AG08395 (cell line): Measurements from ENCODE around the gene PRUNE2.

Experiments used
- DNase-seq: peaks from one replicate; pipeline ENCODE4 v3.0.0; 2012; ENCODE audit warnings: mixed read lengths, low spot score

The PRUNE2 gene

GRCh38 chr9:76657265-76657664 is 248.6 kb downstream of the PRUNE2 start:
- DNase-seq = no peak

- no peak for DNase-seq
Observed at GRCh38 chr9:76655971-76656370, 249.9 kb downstream of the PRUNE2 start.

- DNase-seq = peak; percentile 7
Observed at GRCh38 chr9:76655121-76655541, 250.8 kb downstream of the PRUNE2 start.

GRCh38 chr9:76654575-76654974 is 251.3 kb downstream of the PRUNE2 start:
- peak; percentile 82 for DNase-seq

- peak; percentile 12 for DNase-seq
Observed at GRCh38 chr9:76654051-76654461, 251.9 kb downstream of the PRUNE2 start.

- no peak for DNase-seq
Observed at GRCh38 chr9:76652894-76653293, 253.0 kb downstream of the PRUNE2 start.

GRCh38 chr9:76651119-76651705 is 254.7 kb downstream of the PRUNE2 start:
- no peak for DNase-seq

GRCh38 chr9:76650692-76651091 is 255.2 kb downstream of the PRUNE2 start:
- DNase-seq = no peak

GRCh38 chr9:76649894-76650293 is 256.0 kb downstream of the PRUNE2 start:
- no peak for DNase-seq

GRCh38 chr9:76646249-76646648 is 259.7 kb downstream of the PRUNE2 start:
- no peak for DNase-seq

- DNase-seq = no peak
Observed at GRCh38 chr9:76644647-76645250, 261.2 kb downstream of the PRUNE2 start.

GRCh38 chr9:76644171-76644570 is 261.7 kb downstream of the PRUNE2 start:
- no peak for DNase-seq

GRCh38 chr9:76643399-76644117 is 262.4 kb downstream of the PRUNE2 start:
- no peak for DNase-seq

- no peak for DNase-seq
Observed at GRCh38 chr9:76642701-76643209, 263.2 kb downstream of the PRUNE2 start.

GRCh38 chr9:76642074-76642473 is 263.8 kb downstream of the PRUNE2 start:
- DNase-seq = no peak

- DNase-seq = no peak
Observed at GRCh38 chr9:76638001-76638400, 267.9 kb downstream of the PRUNE2 start.

GRCh38 chr9:76637416-76637815 is 268.5 kb downstream of the PRUNE2 start:
- no peak for DNase-seq

- DNase-seq = peak; percentile 26
Observed at GRCh38 chr9:76634356-76635054, 271.4 kb downstream of the PRUNE2 start.

- no peak for DNase-seq
Observed at GRCh38 chr9:76630916-76631315, 275.0 kb downstream of the PRUNE2 start.

- DNase-seq = no peak
Observed at GRCh38 chr9:76629205-76629990, 276.5 kb downstream of the PRUNE2 start.

GRCh38 chr9:76628155-76628554 is 277.8 kb downstream of the PRUNE2 start:
- no peak for DNase-seq

GRCh38 chr9:76626980-76627379 is 278.9 kb downstream of the PRUNE2 start:
- no peak for DNase-seq
